OCI-M1 (cell line): ENCODE data around the gene TFEB.

Source experiments
- DNase-seq: peaks from one replicate; lab custom pipeline; 2025; lab: John Stamatoyannopoulos, UW

TFEB gene

GRCh38 chr6:41674231-41675000 is 61.0 kb downstream of the TFEB start:
- no peak for DNase-seq

- no peak for DNase-seq
Observed at GRCh38 chr6:41673704-41674000, 61.8 kb downstream of the TFEB start.

GRCh38 chr6:41672816-41673703 is 62.3 kb downstream of the TFEB start:
- no peak for DNase-seq

- DNase-seq = no peak
Observed at GRCh38 chr6:41672016-41672415, 63.4 kb downstream of the TFEB start.

- no peak for DNase-seq
Observed at GRCh38 chr6:41671376-41671775, 64.0 kb downstream of the TFEB start.

- DNase-seq = no peak
Observed at GRCh38 chr6:41670703-41671360, 64.6 kb downstream of the TFEB start.

- no peak for DNase-seq
Observed at GRCh38 chr6:41668968-41669367, 66.4 kb downstream of the TFEB start.

- no peak for DNase-seq
Observed at GRCh38 chr6:41667195-41667594, 68.2 kb downstream of the TFEB start.

- no peak for DNase-seq
Observed at GRCh38 chr6:41664271-41664670, 71.1 kb downstream of the TFEB start.

- no peak for DNase-seq
Observed at GRCh38 chr6:41663568-41663967, 71.8 kb downstream of the TFEB start.

GRCh38 chr6:41659935-41660334 is 75.5 kb downstream of the TFEB start:
- DNase-seq = peak; percentile 51

- no peak for DNase-seq
Observed at GRCh38 chr6:41658636-41659035, 76.8 kb downstream of the TFEB start.

GRCh38 chr6:41657131-41658094 is 78.0 kb downstream of the TFEB start:
- DNase-seq = no peak

GRCh38 chr6:41656002-41656691 is 79.3 kb downstream of the TFEB start:
- no peak for DNase-seq

- DNase-seq = no peak
Observed at GRCh38 chr6:41655646-41656001, 79.8 kb downstream of the TFEB start.

GRCh38 chr6:41655176-41655575 is 80.2 kb downstream of the TFEB start:
- DNase-seq = no peak

- no peak for DNase-seq
Observed at GRCh38 chr6:41654698-41655151, 80.7 kb downstream of the TFEB start.

GRCh38 chr6:41654151-41654697 is 81.2 kb downstream of the TFEB start:
- DNase-seq = no peak

- no peak for DNase-seq
Observed at GRCh38 chr6:41653691-41654090, 81.7 kb downstream of the TFEB start.

GRCh38 chr6:41652866-41653652 is 82.3 kb downstream of the TFEB start:
- no peak for DNase-seq
